ENCODE data around the gene RNF225.

The RNF225 gene

DNA sequence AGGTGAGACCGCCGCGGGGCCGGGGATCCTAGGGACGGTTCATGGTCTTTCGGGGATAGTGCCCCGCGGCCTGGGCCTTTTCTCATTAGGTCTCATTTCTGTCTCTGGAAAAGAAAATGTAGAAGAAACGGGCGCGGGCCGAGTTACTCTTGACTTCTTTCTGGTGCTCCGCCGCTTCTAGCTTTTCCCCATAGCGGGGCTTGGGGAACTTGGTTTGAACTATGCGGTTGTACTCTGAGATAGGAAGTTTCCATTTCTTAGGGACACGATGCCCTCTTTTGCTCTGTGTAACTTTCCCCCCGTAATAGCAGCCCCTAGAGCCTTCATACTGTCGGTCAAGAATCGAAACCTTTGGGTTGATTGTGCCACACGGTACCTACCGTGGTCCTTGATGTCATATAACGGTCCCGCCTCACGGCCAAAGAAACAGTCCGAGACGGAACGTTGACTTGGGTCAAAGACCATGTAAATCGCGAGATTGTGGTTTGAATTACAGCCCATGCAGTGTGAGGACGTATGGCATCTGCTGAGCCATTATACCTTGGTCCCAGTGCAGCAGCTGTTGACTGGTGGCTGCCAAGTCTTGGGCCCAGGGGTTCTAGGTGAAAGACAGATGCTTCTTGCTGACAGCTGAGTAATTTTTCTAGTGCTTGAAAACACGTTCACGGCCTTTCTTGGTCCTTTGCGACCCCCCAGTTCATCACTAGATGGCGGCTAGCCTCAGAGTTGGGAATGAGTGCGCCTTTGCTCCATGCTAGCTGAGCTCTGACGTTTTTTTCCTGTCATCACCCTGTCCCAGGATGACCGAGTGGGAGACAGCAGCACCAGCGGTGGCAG lies 7.9 kb upstream of the RNF225 start:
- no peak for TF ChIP-seq ZNF274 (IDR thresholded peaks at IDR 0.05; ENCODE audit: low read depth, low read length)
- peak overlapping the region; percentile 86 for H3K4me3 ChIP-seq (ENCODE audit: low read length)

DNA sequence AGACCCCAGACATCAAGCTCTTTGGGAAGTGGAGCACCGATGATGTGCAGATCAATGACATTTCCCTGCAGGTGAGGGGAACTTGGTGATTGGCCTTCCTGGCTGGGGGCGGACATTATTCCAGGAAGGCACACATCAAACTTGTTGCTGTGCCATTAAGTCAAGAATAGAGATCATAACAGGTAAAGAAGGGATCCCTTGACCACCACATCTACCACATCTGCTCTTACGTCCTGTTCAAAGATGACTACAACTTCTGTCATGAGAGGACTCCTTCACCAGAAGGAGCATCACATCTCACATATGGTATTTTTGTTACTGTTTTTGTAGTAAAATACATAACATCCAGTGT lies 7.3 kb upstream of the RNF225 start:
- TF ChIP-seq ZNF274 (IDR thresholded peaks at IDR 0.05; ENCODE audit: low read depth, low read length) = no peak
- H3K4me3 ChIP-seq (ENCODE audit: low read length) = peak overlapping the region; percentile 86

DNA sequence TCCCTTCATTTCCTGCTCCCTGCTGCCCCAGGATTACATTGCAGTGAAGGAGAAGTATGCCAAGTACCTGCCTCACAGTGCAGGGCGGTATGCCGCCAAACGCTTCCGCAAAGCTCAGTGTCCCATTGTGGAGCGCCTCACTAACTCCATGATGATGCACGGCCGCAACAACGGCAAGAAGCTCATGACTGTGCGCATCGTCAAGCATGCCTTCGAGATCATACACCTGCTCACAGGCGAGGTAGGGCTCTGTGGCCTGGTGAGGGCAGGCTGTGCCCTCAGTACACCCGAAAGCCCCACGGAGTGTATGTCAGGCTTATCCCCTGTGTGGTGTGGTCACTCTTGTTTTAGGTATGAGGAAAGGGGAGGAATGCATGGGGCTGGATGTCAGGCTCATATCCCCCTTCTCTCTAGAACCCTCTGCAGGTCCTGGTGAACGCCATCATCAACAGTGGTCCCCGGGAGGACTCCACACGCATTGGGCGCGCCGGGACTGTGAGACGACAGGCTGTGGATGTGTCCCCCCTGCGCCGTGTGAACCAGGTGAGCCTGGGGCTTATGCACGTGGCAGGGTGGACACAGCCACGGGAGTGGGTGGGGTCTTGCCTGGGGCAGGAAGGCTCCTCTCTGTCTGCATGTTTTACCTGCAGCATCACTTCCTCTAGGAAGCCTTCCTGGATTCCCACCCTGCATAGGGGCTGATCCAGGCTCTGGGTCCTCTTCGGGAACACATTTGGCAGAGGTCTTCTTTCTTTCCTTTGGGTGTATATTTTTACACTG lies 2.3 kb upstream of the RNF225 start:
- no peak for TF ChIP-seq ZNF274 (IDR thresholded peaks at IDR 0.05; ENCODE audit: low read depth, low read length)
- no peak overlapping the region for H3K4me3 ChIP-seq (ENCODE audit: low read length)

DNA sequence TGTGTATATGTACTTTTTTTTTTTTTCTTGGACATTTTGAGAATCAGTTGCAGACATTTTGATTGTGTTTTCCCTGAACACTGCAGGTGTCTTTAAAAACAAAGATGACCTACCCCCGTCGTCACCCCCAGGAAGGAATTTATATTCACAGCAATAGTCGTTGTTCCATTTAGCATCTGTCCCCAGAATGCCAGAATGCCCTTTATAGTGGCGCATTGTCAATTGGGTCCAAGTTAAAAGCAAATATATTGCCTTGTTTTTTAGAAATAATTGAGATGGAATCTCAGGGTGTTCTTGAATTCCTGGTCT lies 1.8 kb upstream of the RNF225 start:
- no peak overlapping the region for H3K4me3 ChIP-seq (ENCODE audit: low read length)

DNA sequence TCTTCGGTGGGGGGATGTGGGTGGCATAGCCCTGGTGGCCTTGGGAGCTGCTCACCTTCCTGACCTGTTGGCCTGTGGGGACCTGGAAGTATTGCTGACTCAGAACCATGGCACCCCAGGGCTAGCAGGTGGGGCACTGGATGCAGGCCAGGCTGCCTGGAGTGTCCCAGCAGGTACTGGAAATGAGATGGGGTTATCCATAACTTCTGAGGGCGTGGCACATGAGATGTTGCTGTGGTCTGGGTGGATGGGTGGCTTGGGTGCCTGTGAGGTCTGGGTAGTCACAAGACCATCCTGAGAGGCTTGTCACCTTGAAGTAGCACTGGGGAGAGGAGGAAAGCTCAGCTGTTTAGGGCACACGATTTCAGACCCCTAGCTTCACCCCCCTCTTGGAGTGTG lies 636 bp upstream of the RNF225 start:
- no peak for TF ChIP-seq ZNF274 (IDR thresholded peaks at IDR 0.05; ENCODE audit: low read depth, low read length)
- H3K4me3 ChIP-seq (ENCODE audit: low read length) = no peak overlapping the region

More for the DNA sequence above, 1.8 kb upstream of the RNF225 start:
- TF ChIP-seq ZNF274 (IDR thresholded peaks at IDR 0.05; ENCODE audit: low read depth, low read length) = no peak

DNA sequence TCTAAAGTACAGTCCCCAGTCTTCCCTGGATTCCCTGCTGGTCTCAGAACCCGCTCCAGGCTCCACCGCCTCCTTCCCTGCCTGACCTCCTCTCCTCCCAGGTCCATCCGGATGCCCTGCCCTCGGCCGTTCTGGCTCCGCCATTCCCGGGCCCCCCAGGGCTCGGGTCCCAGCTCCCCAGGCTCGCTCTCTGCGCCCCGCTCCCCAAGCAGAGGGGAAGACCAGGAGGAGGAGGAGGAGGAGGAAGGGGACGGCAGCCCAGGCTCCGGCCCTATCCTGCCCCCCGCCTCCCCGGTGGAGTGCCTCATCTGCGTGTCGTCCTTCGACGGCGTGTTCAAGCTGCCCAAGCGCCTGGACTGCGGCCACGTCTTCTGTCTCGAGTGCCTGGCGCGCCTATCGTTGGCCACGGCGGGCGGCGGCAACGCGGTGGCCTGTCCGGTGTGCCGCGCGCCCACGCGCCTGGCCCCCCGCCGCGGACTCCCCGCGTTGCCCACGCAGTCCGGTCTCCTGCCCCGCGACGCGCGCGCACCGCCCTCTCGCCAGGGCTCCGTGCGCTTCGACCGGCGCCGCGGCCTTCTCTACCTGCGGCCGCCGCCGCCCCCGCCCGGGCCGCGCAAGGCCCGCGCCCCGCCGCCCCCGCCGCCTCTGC lies 647 bp downstream of the RNF225 start:
- no peak overlapping the region for H3K4me3 ChIP-seq (ENCODE audit: low read length)
- no peak for TF ChIP-seq ZNF274 (IDR thresholded peaks at IDR 0.05; ENCODE audit: low read depth, low read length)

DNA sequence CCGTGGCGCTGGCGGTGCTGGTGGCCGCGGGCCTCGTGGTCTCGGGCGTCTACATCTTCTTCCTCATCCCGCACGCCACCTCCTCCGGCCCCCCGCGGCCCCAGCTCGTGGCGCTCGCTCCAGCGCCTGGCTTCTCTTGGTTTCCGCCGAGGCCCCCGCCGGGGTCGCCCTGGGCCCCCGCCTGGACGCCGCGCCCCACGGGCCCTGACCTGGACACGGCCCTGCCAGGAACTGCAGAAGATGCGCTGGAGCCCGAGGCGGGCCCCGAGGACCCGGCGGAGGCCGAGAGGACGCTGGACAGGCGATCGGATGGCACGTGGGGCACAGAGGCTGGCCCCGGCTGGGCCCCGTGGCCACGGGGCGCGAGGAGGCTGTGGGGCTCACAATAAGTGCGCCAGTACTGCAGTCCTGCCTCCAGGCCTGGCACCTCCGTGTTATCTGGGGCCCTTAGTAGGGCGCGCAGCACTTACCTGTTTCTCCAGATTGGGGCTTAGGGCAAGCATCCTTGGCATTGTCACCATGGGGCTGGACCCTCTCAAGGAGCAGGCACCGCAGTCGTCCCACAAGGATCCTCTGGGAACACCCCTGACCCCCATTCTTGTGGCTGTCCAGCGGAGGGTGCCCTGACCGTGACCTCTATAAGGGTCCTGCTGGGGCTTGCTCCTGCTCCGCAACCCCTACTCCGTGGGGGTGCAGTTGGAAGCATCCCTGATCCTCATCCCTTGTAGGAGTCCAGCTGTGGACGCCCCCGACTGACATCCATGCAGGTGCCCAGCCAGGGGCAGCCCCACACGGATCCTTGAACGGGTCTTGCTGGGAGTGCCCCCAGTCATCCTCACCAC lies 1.5 kb downstream of the RNF225 start:
- no peak for TF ChIP-seq ZNF274 (IDR thresholded peaks at IDR 0.05; ENCODE audit: low read depth, low read length)
- H3K4me3 ChIP-seq (ENCODE audit: low read length) = no peak overlapping the region

DNA sequence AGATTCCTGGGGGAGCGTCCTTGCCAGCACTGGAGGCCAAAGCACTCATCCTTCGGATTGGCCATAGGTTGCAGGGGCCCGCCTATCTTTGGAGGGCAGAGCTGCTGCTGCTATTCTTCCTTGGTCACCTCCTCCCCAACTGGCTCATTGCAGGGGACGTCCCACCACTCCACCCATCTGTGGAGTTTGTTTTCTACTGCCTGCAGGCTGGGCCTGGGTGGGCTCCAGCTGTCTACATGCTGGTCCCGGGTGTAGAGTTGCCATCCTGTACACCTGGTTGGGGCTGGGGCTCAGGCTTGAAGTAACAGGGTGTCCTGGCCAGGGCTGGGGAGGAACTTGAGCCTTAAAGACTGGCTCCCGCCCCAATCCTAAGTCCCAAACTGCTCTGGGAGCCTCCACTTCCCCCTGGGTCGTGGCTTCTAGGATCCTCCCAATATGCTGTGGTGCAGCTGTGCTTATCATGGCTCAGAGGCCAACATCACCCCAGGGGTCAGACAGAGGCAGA lies 2.1 kb downstream of the RNF225 start:
- TF ChIP-seq ZNF274 (IDR thresholded peaks at IDR 0.05; ENCODE audit: low read depth, low read length) = no peak
- H3K4me3 ChIP-seq (ENCODE audit: low read length) = no peak overlapping the region

DNA sequence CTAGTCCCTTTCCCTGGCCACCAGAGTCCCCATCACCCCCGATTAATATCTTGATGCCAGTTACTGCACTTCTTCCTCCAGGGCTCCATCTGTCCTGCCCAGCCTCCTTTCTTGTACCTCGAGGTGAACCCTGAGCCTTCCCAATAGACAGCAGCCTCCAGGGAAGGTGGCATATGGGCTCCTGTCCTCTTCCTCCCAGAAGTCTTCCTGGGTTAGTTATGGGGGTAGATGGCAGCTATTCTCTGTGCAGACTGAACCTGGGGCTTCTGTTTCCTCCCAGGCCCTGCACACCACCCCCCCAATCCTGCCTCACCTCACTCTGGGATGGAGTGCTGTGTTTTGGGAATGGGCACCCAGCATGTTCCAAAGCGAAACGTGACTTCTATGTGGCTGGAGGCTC lies 2.6 kb downstream of the RNF225 start:
- H3K4me3 ChIP-seq (ENCODE audit: low read length) = no peak overlapping the region
- TF ChIP-seq ZNF274 (IDR thresholded peaks at IDR 0.05; ENCODE audit: low read depth, low read length) = no peak

DNA sequence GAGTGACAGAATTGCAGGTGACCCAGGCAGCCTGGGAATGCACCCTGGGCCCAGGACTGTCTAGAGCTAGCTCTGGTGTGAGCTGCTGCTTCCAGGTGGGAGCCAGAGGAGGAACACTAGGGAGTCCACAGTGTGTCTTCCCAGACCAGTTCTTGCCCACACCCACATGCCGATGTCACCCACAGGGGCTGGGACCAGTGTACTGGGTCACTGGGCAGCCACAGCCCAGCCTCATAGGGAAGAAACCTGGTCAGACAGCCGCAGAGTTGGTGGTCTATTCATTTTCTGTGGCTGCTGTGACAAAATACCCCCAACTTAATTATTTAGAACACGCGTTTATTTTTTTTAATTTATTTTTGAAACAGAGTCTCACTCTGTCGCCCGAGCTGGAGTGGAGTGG lies 3.1 kb downstream of the RNF225 start:
- H3K4me3 ChIP-seq (ENCODE audit: low read length) = no peak overlapping the region
- TF ChIP-seq ZNF274 (IDR thresholded peaks at IDR 0.05; ENCODE audit: low read depth, low read length) = no peak

DNA sequence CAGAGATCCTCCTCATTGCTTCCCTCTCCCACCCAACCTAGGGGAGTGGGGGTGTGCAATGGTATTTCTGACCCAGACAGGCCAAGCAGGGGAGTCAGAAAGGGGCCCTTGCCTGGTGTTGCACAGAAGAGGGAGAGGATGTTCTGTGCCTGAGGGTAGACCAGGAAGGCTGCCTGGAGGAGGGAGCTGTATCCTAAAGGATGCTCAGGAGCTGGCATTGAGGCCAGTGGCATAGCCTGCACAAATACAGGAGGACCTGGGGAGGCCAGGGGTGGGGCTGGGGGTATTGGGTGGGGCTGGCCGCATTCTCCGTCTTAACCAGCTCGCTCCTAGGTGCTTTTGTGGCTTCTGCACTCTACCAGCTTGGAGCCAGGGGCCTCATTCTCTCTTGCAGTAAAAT lies 4.4 kb downstream of the RNF225 start:
- no peak overlapping the region for H3K4me3 ChIP-seq (ENCODE audit: low read length)
- TF ChIP-seq ZNF274 (IDR thresholded peaks at IDR 0.05; ENCODE audit: low read depth, low read length) = no peak

DNA sequence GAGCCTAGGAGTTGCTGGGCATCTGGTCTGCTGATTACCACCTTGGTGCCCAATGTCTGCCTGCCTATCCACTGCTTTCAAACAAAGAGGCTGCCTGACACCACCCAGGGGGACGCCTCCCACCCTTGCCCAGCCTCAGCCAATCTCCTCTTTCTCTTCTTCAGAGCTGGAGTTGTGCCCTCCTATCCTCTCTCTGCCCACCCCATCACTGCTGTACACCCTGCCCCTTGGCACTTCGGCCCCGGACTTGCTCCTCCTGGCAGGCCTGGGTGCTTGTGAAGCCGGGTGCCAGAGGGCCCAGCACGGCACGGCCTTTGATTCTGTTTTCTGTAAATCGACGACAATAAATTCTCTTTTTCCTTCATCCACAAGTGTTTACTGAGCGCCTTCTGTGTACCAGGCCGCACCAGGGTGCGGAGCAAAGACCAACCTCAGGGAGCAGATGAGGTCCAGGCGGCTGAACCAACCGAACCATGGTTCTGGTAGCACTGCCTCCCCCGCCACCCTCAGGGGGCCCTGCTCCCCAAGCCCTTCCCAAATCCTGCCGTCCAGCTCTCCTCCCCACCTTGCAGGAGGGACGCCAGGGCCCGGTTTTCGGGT lies 5.0 kb downstream of the RNF225 start:
- TF ChIP-seq ZNF274 (IDR thresholded peaks at IDR 0.05; ENCODE audit: low read depth, low read length) = no peak
- peak overlapping the region; percentile 48; the same call in 1 of the 2 replicates for H3K4me3 ChIP-seq (ENCODE audit: low read length)

Measured in GM08714 (cell line).